ENCODE measurements around the gene ZNF710. TPM values are rescaled to one million over a fixed set of nuclear protein-coding genes. Genes with fewer than 3 reads are reported as not detected.
A peak's percentile ranks its signal among the peaks of the same experiment; 100 is the strongest.

ZNF710 gene
- total and polyA plus RNA-seq, 2 of the 13 experiments (the other 11 are each of a cell fraction or from before 2014, with no cell fraction given), result 4.7 to 20.6 TPM

DNA sequence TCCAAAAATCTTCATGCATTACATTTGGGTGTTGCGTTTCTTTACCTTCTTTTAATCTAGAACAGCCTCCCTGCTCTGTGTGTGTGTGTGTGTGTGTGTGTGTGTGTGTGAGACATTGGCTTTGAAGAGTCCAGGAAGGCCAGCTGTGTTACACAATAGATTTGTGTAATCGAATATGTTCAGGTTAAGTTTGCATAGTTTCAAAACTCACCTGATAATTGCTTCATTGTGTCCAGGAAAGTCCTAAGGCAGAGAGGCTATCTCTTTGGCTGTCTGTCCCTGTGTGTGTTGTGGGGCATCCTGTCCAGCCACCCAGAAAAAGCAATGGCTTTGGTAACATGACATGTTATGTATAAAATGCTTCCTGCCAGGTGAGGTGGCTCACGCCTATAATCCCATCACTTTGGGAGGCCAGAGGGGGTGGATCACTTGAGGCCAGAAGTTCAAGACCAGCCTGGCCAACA lies 37.5 kb downstream of the ZNF710 start (continued):
- TF ChIP-seq, protein P1, sequence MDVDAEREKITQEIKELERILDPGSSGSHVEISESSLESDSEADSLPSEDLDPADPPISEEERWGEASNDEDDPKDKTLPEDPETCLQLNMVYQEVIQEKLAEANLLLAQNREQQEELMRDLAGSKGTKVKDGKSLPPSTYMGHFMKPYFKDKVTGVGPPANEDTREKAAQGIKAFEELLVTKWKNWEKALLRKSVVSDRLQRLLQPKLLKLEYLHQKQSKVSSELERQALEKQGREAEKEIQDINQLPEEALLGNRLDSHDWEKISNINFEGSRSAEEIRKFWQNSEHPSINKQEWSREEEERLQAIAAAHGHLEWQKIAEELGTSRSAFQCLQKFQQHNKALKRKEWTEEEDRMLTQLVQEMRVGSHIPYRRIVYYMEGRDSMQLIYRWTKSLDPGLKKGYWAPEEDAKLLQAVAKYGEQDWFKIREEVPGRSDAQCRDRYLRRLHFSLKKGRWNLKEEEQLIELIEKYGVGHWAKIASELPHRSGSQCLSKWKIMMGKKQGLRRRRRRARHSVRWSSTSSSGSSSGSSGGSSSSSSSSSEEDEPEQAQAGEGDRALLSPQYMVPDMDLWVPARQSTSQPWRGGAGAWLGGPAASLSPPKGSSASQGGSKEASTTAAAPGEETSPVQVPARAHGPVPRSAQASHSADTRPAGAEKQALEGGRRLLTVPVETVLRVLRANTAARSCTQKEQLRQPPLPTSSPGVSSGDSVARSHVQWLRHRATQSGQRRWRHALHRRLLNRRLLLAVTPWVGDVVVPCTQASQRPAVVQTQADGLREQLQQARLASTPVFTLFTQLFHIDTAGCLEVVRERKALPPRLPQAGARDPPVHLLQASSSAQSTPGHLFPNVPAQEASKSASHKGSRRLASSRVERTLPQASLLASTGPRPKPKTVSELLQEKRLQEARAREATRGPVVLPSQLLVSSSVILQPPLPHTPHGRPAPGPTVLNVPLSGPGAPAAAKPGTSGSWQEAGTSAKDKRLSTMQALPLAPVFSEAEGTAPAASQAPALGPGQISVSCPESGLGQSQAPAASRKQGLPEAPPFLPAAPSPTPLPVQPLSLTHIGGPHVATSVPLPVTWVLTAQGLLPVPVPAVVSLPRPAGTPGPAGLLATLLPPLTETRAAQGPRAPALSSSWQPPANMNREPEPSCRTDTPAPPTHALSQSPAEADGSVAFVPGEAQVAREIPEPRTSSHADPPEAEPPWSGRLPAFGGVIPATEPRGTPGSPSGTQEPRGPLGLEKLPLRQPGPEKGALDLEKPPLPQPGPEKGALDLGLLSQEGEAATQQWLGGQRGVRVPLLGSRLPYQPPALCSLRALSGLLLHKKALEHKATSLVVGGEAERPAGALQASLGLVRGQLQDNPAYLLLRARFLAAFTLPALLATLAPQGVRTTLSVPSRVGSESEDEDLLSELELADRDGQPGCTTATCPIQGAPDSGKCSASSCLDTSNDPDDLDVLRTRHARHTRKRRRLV (CRISPR knock-in tag; IDR thresholded peaks at IDR 0.05), result no peak
- TF ChIP-seq NONO (IDR thresholded peaks at IDR 0.05), result no peak
- TF ChIP-seq NONO (CRISPR knock-in tag; conservative IDR thresholded peaks at IDR 0.05), result peak; percentile 57; the same call in 1 of the 2 replicates
- TF ChIP-seq, protein P2, sequence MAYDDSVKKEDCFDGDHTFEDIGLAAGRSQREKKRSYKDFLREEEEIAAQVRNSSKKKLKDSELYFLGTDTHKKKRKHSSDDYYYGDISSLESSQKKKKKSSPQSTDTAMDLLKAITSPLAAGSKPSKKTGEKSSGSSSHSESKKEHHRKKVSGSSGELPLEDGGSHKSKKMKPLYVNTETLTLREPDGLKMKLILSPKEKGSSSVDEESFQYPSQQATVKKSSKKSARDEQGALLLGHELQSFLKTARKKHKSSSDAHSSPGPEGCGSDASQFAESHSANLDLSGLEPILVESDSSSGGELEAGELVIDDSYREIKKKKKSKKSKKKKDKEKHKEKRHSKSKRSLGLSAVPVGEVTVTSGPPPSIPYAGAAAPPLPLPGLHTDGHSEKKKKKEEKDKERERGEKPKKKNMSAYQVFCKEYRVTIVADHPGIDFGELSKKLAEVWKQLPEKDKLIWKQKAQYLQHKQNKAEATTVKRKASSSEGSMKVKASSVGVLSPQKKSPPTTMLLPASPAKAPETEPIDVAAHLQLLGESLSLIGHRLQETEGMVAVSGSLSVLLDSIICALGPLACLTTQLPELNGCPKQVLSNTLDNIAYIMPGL (CRISPR knock-in tag; IDR thresholded peaks at IDR 0.05; ENCODE audit: borderline replicate concordance in 1 of 2, low read depth in 1 of 2), result 0 out of 4 replicates have a peak, but pooled peaks of 1 of the 2 experiments have one; percentile 40
- peak; percentile 62 for TF ChIP-seq HNF4G (IDR thresholded peaks at IDR 0.05; ENCODE audit: borderline replicate concordance, low read depth, low read length)
- TF ChIP-seq HNF4G (CRISPR knock-in tag; IDR thresholded peaks at IDR 0.05; ENCODE audit: borderline replicate concordance, low read depth), result no peak
- TF ChIP-seq RNF2 (conservative IDR thresholded peaks at IDR 0.05; ENCODE audit: low read depth), result no peak
- 0 out of 2 replicates have a peak, but pooled peaks have one; percentile 42 for TF ChIP-seq ZNF567 (CRISPR knock-in tag; IDR thresholded peaks at IDR 0.05; ENCODE audit: borderline replicate concordance)
- peak; percentile 88 for TF ChIP-seq ZMYM2 (CRISPR knock-in tag; IDR thresholded peaks at IDR 0.05)
- TF ChIP-seq GATAD1 (CRISPR knock-in tag; IDR thresholded peaks at IDR 0.05), result no peak
- TF ChIP-seq, protein P3, sequence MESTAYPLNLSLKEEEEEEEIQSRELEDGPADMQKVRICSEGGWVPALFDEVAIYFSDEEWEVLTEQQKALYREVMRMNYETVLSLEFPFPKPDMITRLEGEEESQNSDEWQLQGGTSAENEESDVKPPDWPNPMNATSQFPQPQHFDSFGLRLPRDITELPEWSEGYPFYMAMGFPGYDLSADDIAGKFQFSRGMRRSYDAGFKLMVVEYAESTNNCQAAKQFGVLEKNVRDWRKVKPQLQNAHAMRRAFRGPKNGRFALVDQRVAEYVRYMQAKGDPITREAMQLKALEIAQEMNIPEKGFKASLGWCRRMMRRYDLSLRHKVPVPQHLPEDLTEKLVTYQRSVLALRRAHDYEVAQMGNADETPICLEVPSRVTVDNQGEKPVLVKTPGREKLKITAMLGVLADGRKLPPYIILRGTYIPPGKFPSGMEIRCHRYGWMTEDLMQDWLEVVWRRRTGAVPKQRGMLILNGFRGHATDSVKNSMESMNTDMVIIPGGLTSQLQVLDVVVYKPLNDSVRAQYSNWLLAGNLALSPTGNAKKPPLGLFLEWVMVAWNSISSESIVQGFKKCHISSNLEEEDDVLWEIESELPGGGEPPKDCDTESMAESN (CRISPR knock-in tag; conservative IDR thresholded peaks at IDR 0.05), result 0 out of 2 replicates have a peak, but pooled peaks have one; percentile 63
- TF ChIP-seq, protein P4, sequence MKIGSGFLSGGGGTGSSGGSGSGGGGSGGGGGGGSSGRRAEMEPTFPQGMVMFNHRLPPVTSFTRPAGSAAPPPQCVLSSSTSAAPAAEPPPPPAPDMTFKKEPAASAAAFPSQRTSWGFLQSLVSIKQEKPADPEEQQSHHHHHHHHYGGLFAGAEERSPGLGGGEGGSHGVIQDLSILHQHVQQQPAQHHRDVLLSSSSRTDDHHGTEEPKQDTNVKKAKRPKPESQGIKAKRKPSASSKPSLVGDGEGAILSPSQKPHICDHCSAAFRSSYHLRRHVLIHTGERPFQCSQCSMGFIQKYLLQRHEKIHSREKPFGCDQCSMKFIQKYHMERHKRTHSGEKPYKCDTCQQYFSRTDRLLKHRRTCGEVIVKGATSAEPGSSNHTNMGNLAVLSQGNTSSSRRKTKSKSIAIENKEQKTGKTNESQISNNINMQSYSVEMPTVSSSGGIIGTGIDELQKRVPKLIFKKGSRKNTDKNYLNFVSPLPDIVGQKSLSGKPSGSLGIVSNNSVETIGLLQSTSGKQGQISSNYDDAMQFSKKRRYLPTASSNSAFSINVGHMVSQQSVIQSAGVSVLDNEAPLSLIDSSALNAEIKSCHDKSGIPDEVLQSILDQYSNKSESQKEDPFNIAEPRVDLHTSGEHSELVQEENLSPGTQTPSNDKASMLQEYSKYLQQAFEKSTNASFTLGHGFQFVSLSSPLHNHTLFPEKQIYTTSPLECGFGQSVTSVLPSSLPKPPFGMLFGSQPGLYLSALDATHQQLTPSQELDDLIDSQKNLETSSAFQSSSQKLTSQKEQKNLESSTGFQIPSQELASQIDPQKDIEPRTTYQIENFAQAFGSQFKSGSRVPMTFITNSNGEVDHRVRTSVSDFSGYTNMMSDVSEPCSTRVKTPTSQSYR (CRISPR knock-in tag; IDR thresholded peaks at IDR 0.05; ENCODE audit: borderline replicate concordance), result peak; percentile 17; the same call in 1 of the 2 replicates
- no peak for TF ChIP-seq ZBTB20 (CRISPR knock-in tag; IDR thresholded peaks at IDR 0.05; ENCODE audit: borderline replicate concordance, low read depth)
- TF ChIP-seq ZNF224 (CRISPR knock-in tag; IDR thresholded peaks at IDR 0.05), result no peak
- peak; percentile 41 to 82; a peak in 2 of 4 replicates for TF ChIP-seq EP300 (IDR thresholded peaks at IDR 0.05; ENCODE audit: low read depth in 2 of 2, low read length in 2 of 2)
- TF ChIP-seq EP300 (CRISPR knock-in tag; IDR thresholded peaks at IDR 0.05; ENCODE audit: borderline replicate concordance), result peak; percentile 32; the same call in 1 of the 2 replicates

All from HepG2 (cell line).